Transverse colon (tissue), 3 donors: ENCODE data around the gene ZNF775.

Experiments used
- POLR2A ChIP-seq: fragments of 450-650 bp; IDR thresholded peaks from one replicate; pipeline ENCODE4 v1.6.1; 2016; ENCODE audit warnings: antibody characterized with exemption, mild to moderate bottlenecking, moderate library complexity
- TF ChIP-seq, protein P1 (sequence below), 5 experiments: fragments of 200-600 bp in 3 of 5; fragments of 450-650 bp in 2 of 5; sonication (generic) in 3 of 5; IDR thresholded peaks; 1 replicate in 2 of 5; 2 replicates in 3 of 5; pipeline ENCODE4 v1.5.1; 2016 to 2017; ENCODE audit warnings: antibody characterized with exemption in 5 of 5, inconsistent platforms in 3 of 5, mild to moderate bottlenecking in 2 of 5, moderate library complexity in 1 of 5

DNA sequence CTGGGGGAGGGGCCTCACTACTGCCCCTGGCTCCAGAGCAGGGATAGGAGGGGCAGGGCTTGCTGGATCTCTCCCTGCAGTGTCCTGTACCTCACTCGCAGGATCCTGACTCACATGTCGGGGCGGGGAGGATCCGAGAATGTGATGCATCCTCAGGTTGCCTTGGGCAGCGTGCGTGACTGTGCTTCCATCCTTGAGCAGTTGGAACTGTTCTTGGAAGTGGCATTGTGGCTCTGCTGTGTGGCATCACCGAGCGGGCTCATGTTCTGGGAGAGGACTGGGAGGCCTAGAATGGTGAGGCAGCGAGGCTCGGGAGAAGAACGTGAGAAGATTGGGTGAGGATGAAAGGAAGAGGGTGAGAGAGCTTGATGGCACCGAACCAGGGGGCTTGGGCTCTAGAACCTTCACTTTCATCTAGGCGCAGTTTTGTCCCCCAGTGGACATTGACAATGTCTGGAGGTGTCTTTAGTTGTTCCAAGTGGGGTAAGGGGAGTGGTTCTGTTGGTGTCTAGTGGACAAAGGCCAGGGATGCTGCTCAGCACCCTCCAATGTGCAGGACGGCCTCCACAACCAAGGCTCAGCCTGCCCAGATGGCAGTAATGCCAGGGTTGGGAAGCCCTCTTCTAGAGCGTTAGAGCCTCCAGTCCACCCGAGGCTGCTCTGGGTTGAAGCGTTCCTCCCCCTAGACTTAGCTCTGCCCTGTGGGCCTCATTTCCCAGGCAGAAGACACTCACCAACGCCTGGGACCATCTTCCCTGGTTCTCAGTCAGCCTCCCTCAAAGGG is 46.1 kb upstream of the ZNF775 start:
- TF ChIP-seq, protein P1, sequence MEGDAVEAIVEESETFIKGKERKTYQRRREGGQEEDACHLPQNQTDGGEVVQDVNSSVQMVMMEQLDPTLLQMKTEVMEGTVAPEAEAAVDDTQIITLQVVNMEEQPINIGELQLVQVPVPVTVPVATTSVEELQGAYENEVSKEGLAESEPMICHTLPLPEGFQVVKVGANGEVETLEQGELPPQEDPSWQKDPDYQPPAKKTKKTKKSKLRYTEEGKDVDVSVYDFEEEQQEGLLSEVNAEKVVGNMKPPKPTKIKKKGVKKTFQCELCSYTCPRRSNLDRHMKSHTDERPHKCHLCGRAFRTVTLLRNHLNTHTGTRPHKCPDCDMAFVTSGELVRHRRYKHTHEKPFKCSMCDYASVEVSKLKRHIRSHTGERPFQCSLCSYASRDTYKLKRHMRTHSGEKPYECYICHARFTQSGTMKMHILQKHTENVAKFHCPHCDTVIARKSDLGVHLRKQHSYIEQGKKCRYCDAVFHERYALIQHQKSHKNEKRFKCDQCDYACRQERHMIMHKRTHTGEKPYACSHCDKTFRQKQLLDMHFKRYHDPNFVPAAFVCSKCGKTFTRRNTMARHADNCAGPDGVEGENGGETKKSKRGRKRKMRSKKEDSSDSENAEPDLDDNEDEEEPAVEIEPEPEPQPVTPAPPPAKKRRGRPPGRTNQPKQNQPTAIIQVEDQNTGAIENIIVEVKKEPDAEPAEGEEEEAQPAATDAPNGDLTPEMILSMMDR (IDR thresholded peaks at IDR 0.05) = no peak
- TF ChIP-seq POLR2A = no peak
